ENCODE data around the gene SUPT20HL1.
"Not testable (repeated sequence)": the region's sequence is repeated elsewhere in the genome, so short reads cannot be mapped to it uniquely, and the experiment has no call there.

The SUPT20HL1 gene

GRCh38 chrX:24380262-24381187 is 20.1 kb downstream of the SUPT20HL1 start:
- FAIRE-seq (no peak), DNase-seq (ENCODE audit: insufficient read length) (no peak)
- TF ChIP-seq POLR2A (IDR thresholded peaks at IDR 0.05; ENCODE audit: low read depth, low read length) (no peak), POLR2AphosphoS5 (IDR thresholded peaks at IDR 0.05; ENCODE audit: low read depth, low read length) (no peak), TAF1 (IDR thresholded peaks at IDR 0.05; ENCODE audit: borderline replicate concordance, low read depth, low read length) (no peak)

DNA sequence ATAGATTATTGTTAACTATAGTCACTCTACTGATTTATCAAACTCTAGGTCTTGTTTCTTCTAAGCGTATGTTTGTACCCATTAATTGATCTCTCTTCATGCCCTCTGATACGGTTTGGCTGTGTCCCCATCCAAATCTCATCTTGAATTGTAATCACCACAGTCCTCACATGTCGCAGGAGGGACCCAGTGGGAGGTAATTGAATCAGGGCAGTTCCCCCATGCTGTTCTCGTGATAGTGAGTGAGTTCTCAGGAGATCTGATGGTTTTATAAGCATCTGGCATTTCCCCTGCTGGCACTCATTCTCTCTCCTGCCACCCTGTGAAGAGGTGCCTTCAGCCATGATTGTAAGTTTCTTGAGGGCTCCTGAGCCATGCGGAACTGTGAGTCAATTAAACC is 21.9 kb downstream of the SUPT20HL1 start:
- DNase-seq (ENCODE audit: insufficient read length); FAIRE-seq: not testable (repeated sequence)

DNA sequence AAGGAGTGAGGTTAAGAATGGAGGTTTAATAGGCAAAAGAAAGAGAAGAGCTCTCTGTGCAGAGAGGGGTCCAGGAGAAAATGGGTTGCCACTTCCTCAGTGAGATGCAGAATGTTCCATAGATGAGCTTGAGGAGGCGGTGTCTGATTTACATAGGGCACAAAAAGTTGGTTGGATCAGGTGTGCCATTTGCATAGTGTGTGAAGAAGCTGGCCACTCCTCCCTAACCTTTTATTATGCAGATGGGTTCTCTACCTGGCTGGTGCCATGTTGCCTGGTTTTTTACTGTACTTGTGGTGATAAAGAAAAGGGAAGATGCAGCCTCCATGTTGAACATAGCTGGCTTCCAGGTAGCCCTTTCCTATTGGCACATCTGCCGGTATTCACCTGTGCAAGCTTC is 27.3 kb downstream of the SUPT20HL1 start:
- DNase-seq (ENCODE audit: insufficient read length) = no peak
- no peak for FAIRE-seq
- TF ChIP-seq POLR2A (IDR thresholded peaks at IDR 0.05; ENCODE audit: low read depth, low read length) (no peak), POLR2AphosphoS5 (IDR thresholded peaks at IDR 0.05; ENCODE audit: low read depth, low read length) (no peak), TAF1 (IDR thresholded peaks at IDR 0.05; ENCODE audit: borderline replicate concordance, low read depth, low read length) (no peak)

- no peak for FAIRE-seq
- TF ChIP-seq TAF1 (IDR thresholded peaks at IDR 0.05; ENCODE audit: borderline replicate concordance, low read depth, low read length) = no peak
- no peak for TF ChIP-seq POLR2A (IDR thresholded peaks at IDR 0.05; ENCODE audit: low read depth, low read length)
- TF ChIP-seq POLR2AphosphoS5 (IDR thresholded peaks at IDR 0.05; ENCODE audit: low read depth, low read length) = no peak
- no peak for DNase-seq (ENCODE audit: insufficient read length)
Observed at GRCh38 chrX:24391389-24391788, 30.9 kb downstream of the SUPT20HL1 start.

GRCh38 chrX:24391843-24392242 is 31.4 kb downstream of the SUPT20HL1 start:
- DNase-seq (ENCODE audit: insufficient read length) (no peak), FAIRE-seq (no peak)
- TF ChIP-seq POLR2AphosphoS5 (IDR thresholded peaks at IDR 0.05; ENCODE audit: low read depth, low read length) (no peak), POLR2A (IDR thresholded peaks at IDR 0.05; ENCODE audit: low read depth, low read length) (no peak), TAF1 (IDR thresholded peaks at IDR 0.05; ENCODE audit: borderline replicate concordance, low read depth, low read length) (no peak)

GRCh38 chrX:24392709-24393108 is 32.3 kb downstream of the SUPT20HL1 start:
- no peak for TF ChIP-seq TAF1 (IDR thresholded peaks at IDR 0.05; ENCODE audit: borderline replicate concordance, low read depth, low read length)
- FAIRE-seq (no peak), DNase-seq (ENCODE audit: insufficient read length) (no peak)

DNA sequence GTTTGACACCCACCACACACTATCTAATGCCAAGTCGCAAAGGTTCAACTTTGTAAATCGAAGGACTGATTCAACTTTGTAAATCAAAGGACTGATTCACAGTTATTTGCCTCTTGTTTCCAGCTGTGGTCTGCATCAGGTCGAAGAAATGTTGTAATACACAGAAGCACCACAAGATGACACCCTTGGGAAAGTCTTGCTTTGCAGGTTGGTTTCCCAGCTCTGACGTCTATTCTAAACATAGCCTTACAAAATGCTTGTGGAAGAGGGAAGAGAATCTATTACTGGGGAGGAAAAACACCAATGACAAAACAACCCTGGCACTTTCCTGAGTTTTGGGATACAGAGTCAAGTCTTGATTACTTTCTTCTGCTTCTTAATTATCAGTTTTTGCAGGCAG is 35.3 kb downstream of the SUPT20HL1 start:
- DNase-seq (ENCODE audit: insufficient read length) (peak; percentile 25), FAIRE-seq (peak; percentile 95)
- TF ChIP-seq POLR2AphosphoS5 (IDR thresholded peaks at IDR 0.05; ENCODE audit: low read depth, low read length) (no peak), POLR2A (IDR thresholded peaks at IDR 0.05; ENCODE audit: low read depth, low read length) (no peak), TAF1 (IDR thresholded peaks at IDR 0.05; ENCODE audit: borderline replicate concordance, low read depth, low read length) (no peak)

GRCh38 chrX:24396236-24396930 is 35.9 kb downstream of the SUPT20HL1 start:
- no peak for DNase-seq (ENCODE audit: insufficient read length)
- no peak for TF ChIP-seq TAF1 (IDR thresholded peaks at IDR 0.05; ENCODE audit: borderline replicate concordance, low read depth, low read length)
- no peak for TF ChIP-seq POLR2A (IDR thresholded peaks at IDR 0.05; ENCODE audit: low read depth, low read length)
- peak; percentile 69 for FAIRE-seq

DNA sequence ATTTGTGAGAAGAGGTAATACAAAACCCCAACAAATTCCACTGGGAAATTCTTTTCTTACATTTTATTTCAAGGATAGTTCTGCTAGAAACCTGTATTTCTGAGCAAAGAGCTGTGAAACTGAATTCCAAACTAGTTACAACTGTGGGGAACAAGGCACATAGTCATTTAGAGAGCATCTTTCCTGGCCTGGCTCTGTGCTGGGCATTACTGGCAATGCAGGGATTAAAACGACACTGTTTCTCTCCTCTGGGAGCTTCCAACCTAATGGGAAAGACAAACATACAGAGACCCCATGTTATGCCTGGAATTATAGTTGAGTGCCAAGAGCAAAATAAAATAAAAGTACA is 36.5 kb downstream of the SUPT20HL1 start:
- TF ChIP-seq POLR2AphosphoS5 (IDR thresholded peaks at IDR 0.05; ENCODE audit: low read depth, low read length) = no peak
- TF ChIP-seq TAF1 (IDR thresholded peaks at IDR 0.05; ENCODE audit: borderline replicate concordance, low read depth, low read length) = no peak
- TF ChIP-seq POLR2A (IDR thresholded peaks at IDR 0.05; ENCODE audit: low read depth, low read length) = no peak
- no peak for FAIRE-seq
- DNase-seq (ENCODE audit: insufficient read length) = no peak

GRCh38 chrX:24398766-24399165 is 38.3 kb downstream of the SUPT20HL1 start:
- DNase-seq (ENCODE audit: insufficient read length) = no peak
- FAIRE-seq = no peak
- TF ChIP-seq POLR2A (IDR thresholded peaks at IDR 0.05; ENCODE audit: low read depth, low read length) (no peak), TAF1 (IDR thresholded peaks at IDR 0.05; ENCODE audit: borderline replicate concordance, low read depth, low read length) (no peak), POLR2AphosphoS5 (IDR thresholded peaks at IDR 0.05; ENCODE audit: low read depth, low read length) (no peak)

DNA sequence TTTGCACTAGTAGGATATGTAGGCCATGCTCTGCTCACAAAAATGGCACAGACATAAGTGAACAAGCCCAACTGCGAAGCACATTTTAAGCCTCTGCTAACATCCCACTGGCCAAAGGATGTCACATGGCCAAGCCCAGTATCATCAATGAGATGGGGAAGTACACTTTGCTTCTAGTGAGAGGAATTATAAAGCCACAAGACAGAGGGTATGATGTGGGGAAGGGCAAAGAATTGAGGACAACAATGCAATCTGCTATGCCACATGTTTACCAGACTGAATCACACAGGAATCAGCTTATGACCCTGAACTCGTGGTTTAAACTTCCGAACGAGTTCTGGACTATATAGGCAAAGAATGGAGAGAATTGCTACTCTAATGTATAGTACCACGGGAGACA is 39.1 kb downstream of the SUPT20HL1 start:
- no peak for TF ChIP-seq POLR2A (IDR thresholded peaks at IDR 0.05; ENCODE audit: low read depth, low read length)
- no peak for TF ChIP-seq TAF1 (IDR thresholded peaks at IDR 0.05; ENCODE audit: borderline replicate concordance, low read depth, low read length)
- TF ChIP-seq POLR2AphosphoS5 (IDR thresholded peaks at IDR 0.05; ENCODE audit: low read depth, low read length) = no peak
- FAIRE-seq = no peak

DNA sequence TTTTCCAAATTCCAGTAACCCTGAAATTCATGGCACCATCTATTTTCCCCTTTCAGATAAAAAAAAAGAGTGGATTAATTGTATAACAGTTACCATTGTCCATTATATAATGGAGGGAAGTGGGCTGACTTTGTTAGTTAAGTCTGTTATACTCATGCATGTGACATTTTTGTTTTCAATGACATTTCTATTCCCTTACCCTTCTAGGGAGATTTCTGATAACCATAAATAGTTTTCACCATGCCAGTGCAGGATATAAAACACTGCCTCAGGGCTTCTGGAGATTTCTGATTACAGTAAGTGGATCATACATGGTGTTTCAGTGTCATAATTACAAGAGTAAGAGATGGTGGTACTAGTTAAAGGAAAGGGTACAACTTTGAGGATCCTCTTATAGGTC is 45.5 kb downstream of the SUPT20HL1 start:
- DNase-seq (ENCODE audit: insufficient read length) = no peak
- no peak for TF ChIP-seq POLR2A (IDR thresholded peaks at IDR 0.05; ENCODE audit: low read depth, low read length)
- no peak for TF ChIP-seq POLR2AphosphoS5 (IDR thresholded peaks at IDR 0.05; ENCODE audit: low read depth, low read length)
- TF ChIP-seq TAF1 (IDR thresholded peaks at IDR 0.05; ENCODE audit: borderline replicate concordance, low read depth, low read length) = no peak
- FAIRE-seq = no peak

More for the DNA sequence above, 39.1 kb downstream of the SUPT20HL1 start:
- no peak for DNase-seq (ENCODE audit: insufficient read length)

Data from GM12892 (cell line).